GM12878 (cell line): ENCODE results near the gene CYP4F3.
"Not testable (repeated sequence)": the region's sequence is repeated elsewhere in the genome, so short reads cannot be mapped to it uniquely, and the experiment has no call there.

Experiments used
- YY1 ChIP-seq: IDR thresholded peaks from 2 replicates; pipeline ENCODE4 v1.6.1; 2011; ENCODE audit warnings: low read depth, mild to moderate bottlenecking, low read length
- TF ChIP-seq, protein P1 (sequence below): IDR thresholded peaks from 2 replicates; pipeline ENCODE4 v1.6.1; 2012; ENCODE audit warnings: low read depth, low read length, improper control_type of control experiment

DNA sequence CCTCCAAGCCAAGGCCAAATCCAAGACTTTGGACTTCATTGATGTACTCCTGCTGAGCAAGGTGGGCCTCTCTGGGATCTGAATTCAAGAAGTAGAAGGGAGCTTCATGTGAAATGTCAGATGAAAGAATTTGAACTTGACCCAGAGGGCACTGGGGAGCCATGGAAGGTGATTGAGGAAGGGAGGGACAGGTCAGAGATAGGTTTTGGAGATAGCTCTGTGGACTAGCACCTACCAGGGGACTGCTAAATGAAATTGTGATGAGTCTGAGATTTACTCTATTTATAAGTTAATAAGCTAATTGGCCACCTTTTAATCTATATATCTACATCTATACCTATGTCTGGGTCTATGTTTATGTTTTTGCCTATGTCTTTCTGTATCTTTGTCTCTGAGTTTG, 9.4 kb downstream of the CYP4F3 start:
- TF ChIP-seq YY1, result not testable (repeated sequence)
- TF ChIP-seq, protein P1, sequence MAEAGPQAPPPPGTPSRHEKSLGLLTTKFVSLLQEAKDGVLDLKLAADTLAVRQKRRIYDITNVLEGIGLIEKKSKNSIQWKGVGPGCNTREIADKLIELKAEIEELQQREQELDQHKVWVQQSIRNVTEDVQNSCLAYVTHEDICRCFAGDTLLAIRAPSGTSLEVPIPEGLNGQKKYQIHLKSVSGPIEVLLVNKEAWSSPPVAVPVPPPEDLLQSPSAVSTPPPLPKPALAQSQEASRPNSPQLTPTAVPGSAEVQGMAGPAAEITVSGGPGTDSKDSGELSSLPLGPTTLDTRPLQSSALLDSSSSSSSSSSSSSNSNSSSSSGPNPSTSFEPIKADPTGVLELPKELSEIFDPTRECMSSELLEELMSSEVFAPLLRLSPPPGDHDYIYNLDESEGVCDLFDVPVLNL, result not testable (repeated sequence)
